CD14-positive monocyte (primary cell): ENCODE results near the gene SPAG5. TPM values are rescaled to one million over a fixed set of nuclear protein-coding genes. Genes with fewer than 3 reads are reported as not detected.

Experiments used
- DNase-seq, 3 donors: peaks; one replicate each; pipeline ENCODE4 v3.0.0-alpha.2; 2011 to 2022
- H2AFZ ChIP-seq: 2 replicates; pipeline ENCODE4 v1.6.0; 2012; ENCODE audit warnings: mild to moderate bottlenecking, low read depth, low read length, inconsistent platforms; ENCODE audit not compliant: insufficient read depth, poor library complexity, severe bottlenecking
- H3K27ac ChIP-seq, 2 donors: 1 replicate in 1 of 2; 2 replicates in 1 of 2; pipeline ENCODE4 v1.5.1; 2012 to 2013; ENCODE audit warnings: low read length in 2 of 2, control low read depth in 1 of 2, inconsistent platforms in 1 of 2, low read depth in 1 of 2, mild to moderate bottlenecking in 1 of 2
- H3K27me3 ChIP-seq, 2 donors: one replicate each; pipeline versions ENCODE4 v1.6.0 to v1.6.1; 2011 to 2013; ENCODE audit warnings: low read length in 2 of 2; ENCODE audit not compliant: control insufficient read depth in 2 of 2, insufficient read depth in 2 of 2
- H3K36me3 ChIP-seq, 2 donors: replicated peaks in 1 of 2; 1 replicate in 1 of 2; 2 replicates in 1 of 2; pipeline versions ENCODE4 v1.5.1 to v1.6.1; 2012 to 2013; ENCODE audit warnings: low read length in 2 of 2, control low read depth in 1 of 2, inconsistent platforms in 1 of 2, mild to moderate bottlenecking in 1 of 2; ENCODE audit not compliant: insufficient read depth in 2 of 2, control insufficient read depth in 1 of 2
- H3K4me1 ChIP-seq, 2 donors: 1 replicate in 1 of 2; 2 replicates in 1 of 2; pipeline versions ENCODE4 v1.5.1 to v1.6.1; 2012 to 2013; ENCODE audit warnings: low read length in 2 of 2, control low read depth in 1 of 2, inconsistent platforms in 1 of 2, mild to moderate bottlenecking in 1 of 2, moderate library complexity in 1 of 2; ENCODE audit not compliant: insufficient read depth in 2 of 2, control insufficient read depth in 1 of 2
- H3K4me2 ChIP-seq: replicated peaks from 2 replicates; pipeline ENCODE3; 2012; ENCODE audit warnings: low read length, moderate library complexity, mild to moderate bottlenecking; ENCODE audit not compliant: poor library complexity, severe bottlenecking; ENCODE audit errors: extremely low read depth
- H3K4me3 ChIP-seq, 3 experiments: fragments of 200-600 bp in 1 of 3; sonication (generic) in 1 of 3; replicated peaks in 1 of 3; 1 replicate in 2 of 3; 2 replicates in 1 of 3; pipeline ENCODE4 v1.5.1; 2011 to 2013; ENCODE audit warnings: low read length in 3 of 3, mild to moderate bottlenecking in 3 of 3, control low read depth in 2 of 3, low read depth in 2 of 3, inconsistent platforms in 1 of 3, moderate library complexity in 1 of 3
- H3K79me2 ChIP-seq: 2 replicates; pipeline ENCODE4 v1.6.0; 2012; ENCODE audit warnings: mild to moderate bottlenecking, control low read depth, inconsistent platforms, low read length, moderate library complexity; ENCODE audit not compliant: insufficient read depth
- H3K9ac ChIP-seq: 2 replicates; pipeline ENCODE4 v1.6.0; 2017; ENCODE audit warnings: low read length, mild to moderate bottlenecking; ENCODE audit not compliant: insufficient read depth, poor library complexity, severe bottlenecking
- H3K9me3 ChIP-seq, 2 donors: replicated peaks in 1 of 2; 1 replicate in 1 of 2; 2 replicates in 1 of 2; pipeline versions ENCODE4 v1.5.1 to v1.6.1; 2012 to 2013; ENCODE audit warnings: low read length in 2 of 2, control low read depth in 1 of 2; ENCODE audit not compliant: control insufficient read depth in 1 of 2, insufficient read depth in 1 of 2
- H4K20me1 ChIP-seq: 2 replicates; pipeline ENCODE4 v1.6.0; 2012; ENCODE audit warnings: mild to moderate bottlenecking, low read length, control low read depth, moderate library complexity; ENCODE audit not compliant: insufficient read depth
- H3K27ac Mint-ChIP-seq, 7 donors: one replicate each; pipeline ENCODE4 v1.8.0; 2020; ENCODE audit warnings: mild to moderate bottlenecking in 7 of 7, mixed read lengths in 7 of 7, moderate library complexity in 6 of 7, inconsistent platforms in 2 of 7
- H3K27me3 Mint-ChIP-seq, 3 donors: one replicate each; pipeline ENCODE4 v1.8.0; 2021 to 2022; ENCODE audit warnings: low read depth in 3 of 3, mild to moderate bottlenecking in 3 of 3, mixed read lengths in 3 of 3, moderate library complexity in 3 of 3, inconsistent platforms in 1 of 3
- H3K36me3 Mint-ChIP-seq, 2 donors: one replicate each; pipeline ENCODE4 v1.8.0; 2020; ENCODE audit warnings: mixed read lengths in 2 of 2, inconsistent platforms in 1 of 2, mild to moderate bottlenecking in 1 of 2
- H3K4me1 Mint-ChIP-seq: one replicate; pipeline ENCODE4 v1.8.0; 2020; ENCODE audit warnings: mild to moderate bottlenecking, mixed read lengths
- H3K4me3 Mint-ChIP-seq, 2 donors: one replicate each; pipeline ENCODE4 v1.8.0; 2020; ENCODE audit warnings: mild to moderate bottlenecking in 2 of 2, mixed read lengths in 2 of 2, moderate library complexity in 1 of 2
- H3K9me3 Mint-ChIP-seq, 7 donors: one replicate each; pipeline ENCODE4 v1.8.0; 2020 to 2022; ENCODE audit warnings: mixed read lengths in 7 of 7, mild to moderate bottlenecking in 6 of 7, moderate library complexity in 6 of 7, inconsistent platforms in 2 of 7
- WGBS: methylation state at CpG from one replicate; pipeline ENCODE4 v1.1.5; 2013; ENCODE audit warnings: missing lambda C conversion rate; ENCODE audit not compliant: insufficient coverage; 5-methylcytosine and 5-hydroxymethylcytosine counted together
- intact Hi-C, 2 donors: fragments of 100-400 bp; cut with micrococcal nuclease; formaldehyde crosslinking; loops; one replicate each; pipeline versions ENCODE4 v1.15.0 to v1.15.1; 2023
- polyA plus RNA-seq, 3 donors: library from polyadenylated mRNA; depleted of rRNA in 1 of 3; unstranded in 2 of 3; stranded (reverse) in 1 of 3; fragments of 300-500 nt in 2 of 3; fragments of >200 nt in 1 of 3; fragmentation: Illumina TruSeq in 2 of 3; gene quantifications; 1 replicate in 2 of 3; 2 replicates in 1 of 3; pipeline ENCODE4 v1.2.3, GENCODE V29; 2012 to 2021
- TF ChIP-seq, protein P1 (sequence below): fragments of 200-600 bp; IDR thresholded peaks from one replicate; pipeline ENCODE4 v1.8.0; 2022; ENCODE audit warnings: antibody characterized with exemption, mild to moderate bottlenecking

The SPAG5 gene
- polyA plus RNA-seq, 3 donors, result 7.7 TPM; not detected in 2

GRCh38 chr17:28582513-28582912 lies 16.3 kb downstream of the SPAG5 start:
- Mint-ChIP-seq H3K36me3 (peaks cover 35 to 43% of the 10 kb centered on the region in 2 donors), H3K27ac (no peak overlapping the region), H3K4me1 (no peaks in the 10 kb centered on the region), H3K9me3 (no peaks in the 10 kb centered on the region), H3K27me3 (peaks cover 0 to 5% (median 0%) of the 10 kb centered on the region in 3 donors), H3K4me3 (no peak overlapping the region)
- no peak for DNase-seq
- 100% methylated on average over 1 of the region's 2 CpGs for WGBS
- no peak overlapping the region for H3K4me2 ChIP-seq
- no peaks in the 10 kb centered on the region for H3K4me1 ChIP-seq
- H2AFZ ChIP-seq, result no peak overlapping the region
- no peak overlapping the region for H3K4me3 ChIP-seq
- H4K20me1 ChIP-seq, result no peaks in the 10 kb centered on the region
- no peaks in the 10 kb centered on the region for H3K9me3 ChIP-seq
- no peak overlapping the region for H3K9ac ChIP-seq
- H3K79me2 ChIP-seq, result no peaks in the 10 kb centered on the region
- TF ChIP-seq, protein P1, sequence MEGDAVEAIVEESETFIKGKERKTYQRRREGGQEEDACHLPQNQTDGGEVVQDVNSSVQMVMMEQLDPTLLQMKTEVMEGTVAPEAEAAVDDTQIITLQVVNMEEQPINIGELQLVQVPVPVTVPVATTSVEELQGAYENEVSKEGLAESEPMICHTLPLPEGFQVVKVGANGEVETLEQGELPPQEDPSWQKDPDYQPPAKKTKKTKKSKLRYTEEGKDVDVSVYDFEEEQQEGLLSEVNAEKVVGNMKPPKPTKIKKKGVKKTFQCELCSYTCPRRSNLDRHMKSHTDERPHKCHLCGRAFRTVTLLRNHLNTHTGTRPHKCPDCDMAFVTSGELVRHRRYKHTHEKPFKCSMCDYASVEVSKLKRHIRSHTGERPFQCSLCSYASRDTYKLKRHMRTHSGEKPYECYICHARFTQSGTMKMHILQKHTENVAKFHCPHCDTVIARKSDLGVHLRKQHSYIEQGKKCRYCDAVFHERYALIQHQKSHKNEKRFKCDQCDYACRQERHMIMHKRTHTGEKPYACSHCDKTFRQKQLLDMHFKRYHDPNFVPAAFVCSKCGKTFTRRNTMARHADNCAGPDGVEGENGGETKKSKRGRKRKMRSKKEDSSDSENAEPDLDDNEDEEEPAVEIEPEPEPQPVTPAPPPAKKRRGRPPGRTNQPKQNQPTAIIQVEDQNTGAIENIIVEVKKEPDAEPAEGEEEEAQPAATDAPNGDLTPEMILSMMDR, result no peak
- peaks cover 62 to 93% of the 10 kb centered on the region in 2 donors for H3K36me3 ChIP-seq
- H3K27me3 ChIP-seq, result no peaks in the 10 kb centered on the region
- intact Hi-C loops, result no loop called here
- no peak overlapping the region for H3K27ac ChIP-seq

- H3K36me3 ChIP-seq, result peaks cover 57 to 77% of the 10 kb centered on the region in 2 donors
- no peak overlapping the region for H2AFZ ChIP-seq
- H3K4me3 Mint-ChIP-seq, result no peak overlapping the region
- peaks cover 8% of the 10 kb centered on the region for H3K4me1 Mint-ChIP-seq
- H3K4me2 ChIP-seq, result no peak overlapping the region
- no peaks in the 10 kb centered on the region for H3K9me3 Mint-ChIP-seq
- peaks cover 4 to 6% of the 10 kb centered on the region in 2 donors for H3K4me1 ChIP-seq
- no peaks in the 10 kb centered on the region for H3K9me3 ChIP-seq
- H3K27me3 Mint-ChIP-seq, result peaks cover under 1 to 5% (median 2%) of the 10 kb centered on the region in 3 donors
- H3K27ac Mint-ChIP-seq, result no peak overlapping the region
- WGBS, result no CpG with 5 or more reads among the region's 3 CpGs
- no peaks in the 10 kb centered on the region for H3K27me3 ChIP-seq
- no peak overlapping the region for H3K9ac ChIP-seq
- intact Hi-C loops, result no loop called here
- H4K20me1 ChIP-seq, result no peaks in the 10 kb centered on the region
- DNase-seq, result no peak
- TF ChIP-seq, protein P1, result no peak
- H3K27ac ChIP-seq, result no peak overlapping the region
- H3K36me3 Mint-ChIP-seq, result peaks cover 33% of the 10 kb centered on the region in 2 donors
- H3K79me2 ChIP-seq, result no peaks in the 10 kb centered on the region
- no peak overlapping the region for H3K4me3 ChIP-seq
Observed at GRCh38 chr17:28580959-28581358, 17.9 kb downstream of the SPAG5 start.
